GM12891 (cell line): ENCODE measurements around the gene SNX9.
"Not testable (repeated sequence)": the region's sequence is repeated elsewhere in the genome, so short reads cannot be mapped to it uniquely, and the experiment has no call there.

Experiments
- POLR2A ChIP-seq: IDR thresholded peaks from 2 replicates; pipeline ENCODE4 v1.6.1; 2011; ENCODE audit warnings: low read depth, low read length, control low read depth
- TAF1 ChIP-seq: IDR thresholded peaks from 2 replicates; pipeline ENCODE4 v1.6.1; 2011; ENCODE audit warnings: low read depth, low read length, control low read depth

DNA sequence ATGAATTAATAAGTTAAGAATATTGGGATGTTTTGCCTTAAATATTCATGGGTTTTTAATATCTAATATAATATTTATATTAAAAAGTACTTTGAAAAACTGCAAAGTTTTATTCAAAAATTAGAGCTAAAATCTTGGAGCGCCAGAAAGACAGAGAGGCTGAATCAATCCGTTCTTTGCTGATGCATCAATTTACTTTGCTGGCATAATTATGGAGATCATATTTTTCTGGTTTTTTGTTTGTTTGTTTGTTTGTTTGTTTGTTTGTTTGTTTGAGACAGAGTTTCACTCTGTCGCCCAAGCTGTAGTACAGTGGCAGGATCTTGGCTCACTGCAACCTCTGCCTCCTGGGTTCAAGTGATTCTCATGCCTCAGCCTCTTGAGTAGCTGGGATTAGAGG lies 149.1 kb downstream of the SNX9 start:
- not testable (repeated sequence) for TF ChIP-seq POLR2A, TAF1
